ENCODE data around the gene OARD1.

OARD1 gene

DNA sequence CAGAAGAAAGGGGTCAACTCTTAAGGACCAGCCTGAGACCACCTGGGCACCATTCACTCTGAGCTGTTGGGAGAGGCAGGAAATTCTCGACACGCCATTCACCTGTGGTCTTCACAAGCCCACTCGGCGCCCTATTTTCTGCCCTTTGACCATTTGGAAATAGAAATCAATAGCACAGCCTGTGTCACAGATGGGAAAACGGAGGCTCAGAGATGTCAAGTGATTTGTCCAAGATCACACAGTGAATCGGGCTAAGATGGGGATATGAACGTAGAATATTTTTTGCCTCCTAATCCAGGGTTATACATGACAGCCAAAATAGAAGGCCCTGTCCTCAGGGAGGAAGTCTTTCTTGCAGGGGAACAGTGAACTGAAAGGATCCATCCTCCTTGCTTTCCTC, 22.2 kb downstream of the OARD1 start:
- no peak for FAIRE-seq
- DNase-seq (ENCODE audit: low spot score): no peak

DNA sequence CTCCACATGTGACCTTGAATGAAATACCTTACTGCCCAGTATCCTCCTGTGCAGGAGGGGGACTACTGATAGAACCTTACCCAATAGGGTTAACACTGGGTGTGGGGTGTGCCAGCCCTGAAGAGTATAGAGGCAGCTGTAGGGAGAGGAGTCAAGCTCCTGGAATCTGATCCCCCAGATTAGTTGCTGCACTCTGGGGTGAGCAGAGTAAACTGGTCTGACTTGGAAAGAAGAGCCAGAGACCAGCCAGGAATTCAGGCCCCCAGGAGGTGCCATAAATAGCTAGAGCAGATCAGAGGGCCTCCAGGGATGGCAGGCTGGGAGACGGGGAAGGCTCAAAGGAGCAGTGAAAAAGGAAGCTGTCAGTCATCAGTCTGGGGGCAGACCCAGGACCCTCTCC, 22.6 kb downstream of the OARD1 start:
- FAIRE-seq (no peak), DNase-seq (ENCODE audit: low spot score) (no peak)

DNA sequence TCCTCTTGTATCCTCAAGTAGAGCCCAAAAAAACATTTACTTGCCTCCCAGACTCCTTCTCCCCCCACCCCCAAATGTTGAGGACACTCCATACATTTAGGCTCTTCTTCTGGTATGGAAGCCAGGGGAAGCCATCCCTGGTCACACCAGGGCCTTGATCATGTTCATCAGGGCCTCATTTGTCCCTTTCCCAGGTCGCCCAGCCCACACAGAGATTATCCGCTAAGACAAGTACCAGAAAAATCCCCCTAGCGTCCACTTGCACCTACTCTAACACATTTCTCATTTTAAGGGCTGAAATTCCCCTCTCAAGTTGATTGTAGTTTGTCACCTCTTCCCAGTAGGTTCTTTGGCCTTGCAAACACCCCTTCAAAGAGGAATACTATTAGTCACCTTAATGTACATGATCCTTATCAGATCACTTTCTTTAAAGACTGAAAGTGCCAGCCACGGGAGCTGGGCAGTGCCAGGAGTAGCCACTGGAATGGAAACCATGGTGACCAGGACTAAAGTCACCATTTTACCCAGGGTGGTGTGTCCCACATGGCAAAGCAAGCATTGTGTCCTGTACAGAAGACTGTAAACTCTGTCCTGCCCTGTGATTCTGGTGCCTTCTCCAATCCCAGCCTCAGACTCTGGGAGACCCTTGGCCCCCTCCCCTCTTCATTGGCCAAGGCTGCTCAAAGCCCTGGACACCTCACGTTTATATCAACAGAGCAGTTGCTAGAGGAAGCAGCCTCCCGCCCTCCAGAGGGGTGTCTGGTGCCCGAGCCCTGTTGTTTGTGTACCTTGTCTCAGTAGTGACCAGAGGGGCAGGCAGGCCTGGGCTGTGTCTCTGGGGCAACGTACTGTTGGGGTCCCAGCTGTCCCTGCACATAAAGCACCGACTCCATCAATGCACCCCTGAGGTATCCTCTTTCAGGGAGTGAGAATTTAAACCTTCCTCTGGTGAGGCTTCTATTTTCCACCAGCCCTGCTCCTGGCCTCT, 24.1 kb downstream of the OARD1 start:
- DNase-seq (ENCODE audit: low spot score): no peak
- no peak for FAIRE-seq

DNA sequence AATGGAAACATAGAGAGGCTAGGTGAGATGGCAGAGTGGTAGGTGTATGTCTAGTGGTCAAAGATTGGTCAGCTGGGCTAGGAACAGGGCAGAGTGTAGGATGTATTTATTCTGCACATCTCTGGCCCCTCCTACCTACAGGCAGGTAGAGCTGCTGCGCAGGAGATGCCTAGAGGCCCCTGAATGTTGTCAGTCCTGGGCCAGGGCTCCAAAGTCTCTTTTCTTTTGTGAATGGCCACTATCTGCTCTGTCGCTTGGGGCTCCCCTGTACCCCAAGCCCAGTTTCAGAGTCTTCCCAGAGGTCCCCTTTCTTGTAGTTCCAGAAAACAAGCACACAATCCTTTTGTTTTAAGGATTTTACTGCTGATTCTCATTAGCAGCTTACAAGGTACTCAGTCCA, 24.9 kb downstream of the OARD1 start:
- FAIRE-seq (no peak), DNase-seq (ENCODE audit: low spot score) (no peak)

DNA sequence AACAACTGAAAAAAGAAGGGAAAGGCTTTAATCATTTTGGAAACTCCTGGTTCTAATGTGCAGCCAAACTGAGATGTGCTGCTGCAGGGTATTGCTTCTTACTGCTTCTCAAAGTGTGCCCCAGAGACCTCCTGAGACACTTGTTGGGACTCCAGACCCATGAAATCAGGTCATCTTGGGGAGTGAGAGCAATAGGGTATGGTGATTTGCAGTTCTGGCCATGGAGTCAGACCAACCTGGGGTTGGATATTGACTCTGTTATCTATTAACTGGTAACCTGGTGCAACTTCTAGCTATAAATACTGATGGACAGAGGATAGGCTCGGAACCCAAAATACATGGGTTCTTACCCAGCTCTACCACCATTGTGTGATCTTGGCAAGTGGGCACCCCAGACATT, 26.1 kb downstream of the OARD1 start:
- no peak for DNase-seq (ENCODE audit: low spot score)
- no peak for FAIRE-seq

DNA sequence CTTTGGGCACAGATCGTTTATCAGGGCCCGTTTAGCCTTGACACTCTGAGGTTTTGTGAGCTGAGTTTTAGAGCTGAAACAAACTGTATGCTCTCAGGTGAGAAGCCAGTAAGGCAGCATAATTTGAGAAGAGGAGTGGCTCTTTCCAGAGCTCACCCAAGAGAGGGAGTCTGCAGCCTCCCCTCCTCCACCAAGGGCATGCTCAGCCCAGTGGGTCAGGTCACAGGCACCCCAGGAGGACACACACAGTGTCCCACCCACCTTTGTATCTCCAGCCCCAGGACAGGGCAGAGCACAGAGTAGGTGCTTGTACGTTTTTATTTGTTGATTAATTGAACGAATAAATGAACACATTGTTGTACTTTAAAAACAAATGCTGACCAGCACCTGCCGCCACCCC, 26.5 kb downstream of the OARD1 start:
- FAIRE-seq: no peak
- no peak for DNase-seq (ENCODE audit: low spot score)

- no peak for FAIRE-seq
These were observed 29.0 kb downstream of the OARD1 start for GRCh38 chr6:41043151-41043550.

GRCh38 chr6:41042226-41043055, 29.7 kb downstream of the OARD1 start, which contains the start of gene TSPO2:
TSPO2 (plus strand) TSS chr6:41042467; CDS start chr6:41042986, 519 bp downstream.
- FAIRE-seq (no peak), DNase-seq (ENCODE audit: low spot score) (no peak)

More at GRCh38 chr6:41043151-41043550, 29.0 kb downstream of the OARD1 start:
- no peak for DNase-seq (ENCODE audit: low spot score)

GRCh38 chr6:41040940-41041536, 31.1 kb downstream of the OARD1 start:
- FAIRE-seq: no peak
- DNase-seq (ENCODE audit: low spot score): no peak

DNA sequence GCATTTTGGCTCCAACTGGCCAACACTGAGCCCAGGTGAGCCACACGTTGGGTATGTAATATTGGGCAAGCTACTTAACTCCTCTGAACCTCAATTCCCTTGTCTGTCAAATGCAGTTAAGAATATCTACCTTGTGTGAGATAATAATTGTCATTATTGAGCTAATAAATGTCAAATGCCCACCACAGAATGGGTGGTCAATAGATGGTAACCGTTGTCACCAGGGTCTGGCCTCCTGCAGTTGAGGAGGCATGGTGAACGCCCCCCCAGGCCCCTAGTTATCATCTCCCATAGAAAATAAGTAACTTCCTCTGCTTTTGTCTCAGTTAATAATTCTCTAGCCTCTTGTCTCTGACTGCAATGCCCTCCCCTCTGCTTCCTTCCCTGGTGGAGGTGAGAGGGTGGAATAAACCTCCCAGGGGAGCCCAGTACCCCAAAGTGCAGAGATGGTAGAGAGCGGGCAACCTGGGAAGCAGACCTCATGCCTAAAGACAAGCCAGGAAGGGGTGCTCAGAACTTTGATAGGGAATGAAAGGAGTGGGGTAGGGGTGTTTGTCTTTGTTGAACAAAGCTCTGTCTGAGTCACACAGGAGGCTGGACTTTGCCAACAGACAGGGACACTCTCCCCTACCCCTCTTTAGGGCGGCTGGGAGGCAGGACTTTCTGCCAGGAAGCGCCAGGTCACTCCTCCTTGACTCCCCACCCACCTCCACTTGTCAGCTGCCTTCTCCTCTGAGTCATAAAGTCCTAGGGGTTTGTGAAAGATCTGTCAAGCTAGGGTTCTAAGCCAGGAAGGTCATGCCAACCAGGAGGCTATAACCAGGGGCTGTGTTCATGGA, 31.8 kb downstream of the OARD1 start:
- FAIRE-seq: no peak
- peak; percentile 69 for DNase-seq (ENCODE audit: low spot score)

DNA sequence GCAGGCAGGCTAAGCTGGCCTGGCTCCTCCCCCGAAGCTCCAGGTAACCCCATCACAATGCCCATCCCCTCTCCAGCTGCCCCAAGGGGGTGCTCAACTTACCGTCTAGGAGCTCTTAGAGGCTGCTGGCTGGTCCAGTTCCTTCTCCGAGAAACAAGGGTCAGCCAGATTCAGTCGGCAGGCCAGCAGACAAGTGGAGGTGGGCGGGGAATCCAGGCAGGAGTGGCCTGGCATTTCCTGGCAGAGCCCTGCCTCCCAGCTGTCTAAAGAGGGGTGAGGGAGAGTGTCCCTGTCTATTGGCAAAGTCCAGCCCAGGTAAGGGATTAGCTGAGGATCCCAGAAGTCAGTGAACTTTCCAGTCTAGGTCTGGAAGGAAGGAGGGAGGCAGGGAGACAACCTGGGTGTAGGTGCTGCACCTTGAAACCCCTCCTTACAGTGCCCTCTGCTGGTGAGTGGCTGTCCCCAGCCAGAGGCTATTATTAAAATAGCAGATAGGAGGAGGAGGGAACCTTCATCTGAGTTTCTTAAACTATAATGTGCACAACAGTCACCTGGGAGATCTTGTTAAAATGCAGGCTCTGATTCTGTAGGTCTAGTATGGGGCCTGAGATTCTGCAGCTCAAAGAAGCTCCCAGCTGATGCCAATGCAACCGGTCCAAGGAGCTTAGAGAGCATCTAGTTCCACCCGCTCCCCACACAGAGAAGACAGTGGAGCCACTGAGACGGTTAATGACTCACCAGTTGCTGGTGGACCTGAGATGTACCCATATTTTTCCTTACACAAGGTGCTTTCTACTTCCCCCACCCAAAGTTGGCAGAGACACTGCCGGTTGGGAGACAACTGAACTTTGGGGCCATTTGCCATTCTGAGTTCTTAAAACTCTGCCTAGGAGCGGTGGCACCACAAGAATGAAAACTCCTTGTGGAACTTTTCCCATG, 32.8 kb downstream of the OARD1 start, which contains the start of gene UNC5CL:
UNC5CL (minus strand) TSS at position 162 of the 939 bp plus-strand sequence. CDS start 4,147 bp downstream, outside the sequence.
- peak; percentile 59 for DNase-seq (ENCODE audit: low spot score)

DNA sequence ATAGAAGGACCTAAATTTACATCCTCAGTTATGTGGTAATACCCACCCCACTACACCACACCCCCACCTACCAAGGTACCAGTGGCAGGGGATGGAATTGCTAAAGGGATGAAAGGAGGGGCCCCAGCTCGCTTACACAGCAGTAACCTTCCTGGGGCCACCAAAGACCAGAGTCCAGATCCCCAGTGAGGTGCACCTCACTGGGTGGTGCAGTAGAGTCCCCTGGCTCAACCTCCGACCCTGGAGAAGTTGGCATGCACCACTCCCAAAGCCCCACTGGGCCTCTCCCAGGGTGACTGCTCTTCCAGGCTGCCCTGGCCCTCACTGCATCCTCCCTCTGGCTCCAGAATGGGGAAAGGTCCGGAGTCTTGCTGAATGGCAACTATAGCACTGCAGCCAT, 34.0 kb downstream of the OARD1 start:
- FAIRE-seq (no peak), DNase-seq (ENCODE audit: low spot score) (no peak)

More for the DNA sequence above, 32.8 kb downstream of the OARD1 start, which contains the start of gene UNC5CL:
- no peak for FAIRE-seq

- no peak for DNase-seq (ENCODE audit: low spot score)
- FAIRE-seq: no peak
These were observed 34.9 kb downstream of the OARD1 start for GRCh38 chr6:41037107-41037900.

DNA sequence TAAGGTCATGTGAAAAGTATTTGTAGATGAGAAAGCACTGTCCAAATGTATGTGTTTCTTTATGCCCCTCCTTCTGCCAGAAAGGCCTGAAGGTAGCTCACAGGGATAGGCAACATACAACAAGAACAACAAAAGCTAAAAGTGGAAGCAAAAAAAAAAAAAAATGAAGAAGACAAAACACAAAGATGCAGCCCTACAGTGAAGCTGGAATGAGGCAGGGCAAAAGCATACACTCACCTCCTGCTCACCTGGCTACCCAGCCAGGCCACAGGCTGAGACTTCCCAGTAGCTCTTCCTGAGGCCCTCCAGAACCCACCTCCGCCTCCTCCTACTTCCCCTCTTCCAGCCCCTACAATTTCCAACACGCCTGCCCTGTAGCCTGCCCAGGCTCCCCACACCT, 35.6 kb downstream of the OARD1 start:
- FAIRE-seq: no peak
- no peak for DNase-seq (ENCODE audit: low spot score)

DNA sequence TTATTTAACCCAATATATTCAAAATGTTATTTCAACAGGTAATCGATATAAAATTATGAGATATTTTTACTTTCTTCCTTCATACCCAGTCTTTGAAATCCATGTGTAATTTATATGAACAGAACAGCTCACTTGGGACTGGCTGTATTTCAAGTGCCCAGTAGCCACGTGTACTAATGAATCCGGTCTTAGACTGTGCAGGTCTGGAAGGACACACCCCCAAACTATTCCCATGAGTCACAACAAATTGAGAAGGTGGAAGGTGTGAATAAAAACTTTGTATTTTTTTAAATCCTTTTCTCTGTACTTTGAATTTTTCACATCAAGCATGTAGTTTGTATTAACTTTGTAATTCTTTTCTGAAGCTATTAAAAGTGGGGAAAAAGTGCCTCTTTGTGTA, 36.0 kb downstream of the OARD1 start:
- DNase-seq (ENCODE audit: low spot score): peak; percentile 30
- FAIRE-seq: no peak

- no peak for FAIRE-seq
- DNase-seq (ENCODE audit: low spot score): no peak
These were observed 38.4 kb downstream of the OARD1 start for GRCh38 chr6:41033776-41034175.

- DNase-seq (ENCODE audit: low spot score): no peak
- no peak for FAIRE-seq
These were observed 39.3 kb downstream of the OARD1 start for GRCh38 chr6:41032830-41033229.

GRCh38 chr6:41028561-41029412, 43.4 kb downstream of the OARD1 start:
- DNase-seq (ENCODE audit: low spot score) (no peak), FAIRE-seq (no peak)
